ENCODE results near the gene PRKG1.

- TF ChIP-seq EZH2 (IDR thresholded peaks at IDR 0.05; ENCODE audit: insufficient read depth, poor library complexity, severe bottlenecking) = no peak
- no peak for TF ChIP-seq EZH2phosphoT487 (IDR thresholded peaks at IDR 0.05; ENCODE audit: insufficient read depth, low read depth)
Measured at GRCh38 chr10:52115823-52116222, 1041.5 kb downstream of the PRKG1 start.

All from GM23248 (cell line).